ENCODE data around the gene TTC19.
"Not testable (repeated sequence)": the region's sequence is repeated elsewhere in the genome, so short reads cannot be mapped to it uniquely, and the experiment has no call there.

Gene TTC19

GRCh38 chr17:16033729-16034349 is 34.2 kb downstream of the TTC19 start:
- no peak for DNase-seq

- DNase-seq: no peak
Observed at GRCh38 chr17:16036261-16036660, 36.6 kb downstream of the TTC19 start.

- no peak for DNase-seq
Observed at GRCh38 chr17:16037636-16038035, 38.0 kb downstream of the TTC19 start.

- no peak for DNase-seq
Observed at GRCh38 chr17:16040710-16041251, 41.2 kb downstream of the TTC19 start.

GRCh38 chr17:16044487-16044886 is 44.9 kb downstream of the TTC19 start:
- no peak for DNase-seq

- no peak for DNase-seq
Observed at GRCh38 chr17:16046966-16047365, 47.3 kb downstream of the TTC19 start.

GRCh38 chr17:16048811-16049449 is 49.3 kb downstream of the TTC19 start:
- DNase-seq: no peak

GRCh38 chr17:16050844-16051243 is 51.2 kb downstream of the TTC19 start:
- DNase-seq: no peak

GRCh38 chr17:16052486-16052885 is 52.9 kb downstream of the TTC19 start:
- no peak for DNase-seq

GRCh38 chr17:16055139-16055538 is 55.5 kb downstream of the TTC19 start:
- not testable (repeated sequence) for DNase-seq

GRCh38 chr17:16061631-16062030 is 62.0 kb downstream of the TTC19 start:
- no peak for DNase-seq

- DNase-seq: no peak
Observed at GRCh38 chr17:16066125-16066524, 66.5 kb downstream of the TTC19 start.

- DNase-seq: no peak
Observed at GRCh38 chr17:16068323-16068722, 68.7 kb downstream of the TTC19 start.

- no peak for DNase-seq
Observed at GRCh38 chr17:16072031-16072430, 72.4 kb downstream of the TTC19 start.

GRCh38 chr17:16073845-16074244 is 74.2 kb downstream of the TTC19 start:
- DNase-seq: no peak

GRCh38 chr17:16074423-16074822 is 74.8 kb downstream of the TTC19 start:
- no peak for DNase-seq

GRCh38 chr17:16075949-16076348 is 76.3 kb downstream of the TTC19 start:
- no peak for DNase-seq

All from stimulated activated CD4-positive, alpha-beta T cell treated with anti-CD3 and anti-CD28 coated beads, Interleukin-2, amount 100 ng/mL, for 24 hours (primary cell).